ENCODE results near the gene PI16. TPM values are rescaled to one million over a fixed set of nuclear protein-coding genes. Genes with fewer than 3 reads are reported as not detected.
A peak's percentile ranks its signal among the peaks of the same experiment; 100 is the strongest.

Gene PI16
- total RNA-seq, 1 donor from 2014 or later = 20.5 TPM

- Mint-ChIP-seq H3K4me1 (ENCODE audit: unreplicated experiment) (peaks cover 14% of the 10 kb centered on the region), H3K4me3 (ENCODE audit: unreplicated experiment) (no peak overlapping the region), H3K27ac (ENCODE audit: unreplicated experiment) (no peak overlapping the region), H3K27me3 (ENCODE audit: unreplicated experiment) (peaks cover 5% of the 10 kb centered on the region), H3K36me3 (ENCODE audit: low read depth, unreplicated experiment) (peaks cover 40% of the 10 kb centered on the region), H3K9me3 (ENCODE audit: unreplicated experiment) (no peaks in the 10 kb centered on the region)
- no peak for DNase-seq (ENCODE audit: low spot score)
- TF ChIP-seq CTCF (IDR thresholded peaks at IDR 0.05; ENCODE audit: unreplicated experiment) = no peak
Measured at GRCh38 chr6:36980876-36981619, 26.5 kb downstream of the PI16 start.

GRCh38 chr6:36983538-36983937, 29.0 kb downstream of the PI16 start:
- Mint-ChIP-seq H3K36me3 (ENCODE audit: low read depth, unreplicated experiment) (peaks cover 29% of the 10 kb centered on the region), H3K9me3 (ENCODE audit: unreplicated experiment) (no peaks in the 10 kb centered on the region), H3K4me3 (ENCODE audit: unreplicated experiment) (no peak overlapping the region), H3K27ac (ENCODE audit: unreplicated experiment) (no peak overlapping the region), H3K27me3 (ENCODE audit: unreplicated experiment) (peaks cover 14% of the 10 kb centered on the region), H3K4me1 (ENCODE audit: unreplicated experiment) (peaks cover 33% of the 10 kb centered on the region)
- TF ChIP-seq CTCF (IDR thresholded peaks at IDR 0.05; ENCODE audit: unreplicated experiment) = no peak
- DNase-seq (ENCODE audit: low spot score) = no peak

DNA sequence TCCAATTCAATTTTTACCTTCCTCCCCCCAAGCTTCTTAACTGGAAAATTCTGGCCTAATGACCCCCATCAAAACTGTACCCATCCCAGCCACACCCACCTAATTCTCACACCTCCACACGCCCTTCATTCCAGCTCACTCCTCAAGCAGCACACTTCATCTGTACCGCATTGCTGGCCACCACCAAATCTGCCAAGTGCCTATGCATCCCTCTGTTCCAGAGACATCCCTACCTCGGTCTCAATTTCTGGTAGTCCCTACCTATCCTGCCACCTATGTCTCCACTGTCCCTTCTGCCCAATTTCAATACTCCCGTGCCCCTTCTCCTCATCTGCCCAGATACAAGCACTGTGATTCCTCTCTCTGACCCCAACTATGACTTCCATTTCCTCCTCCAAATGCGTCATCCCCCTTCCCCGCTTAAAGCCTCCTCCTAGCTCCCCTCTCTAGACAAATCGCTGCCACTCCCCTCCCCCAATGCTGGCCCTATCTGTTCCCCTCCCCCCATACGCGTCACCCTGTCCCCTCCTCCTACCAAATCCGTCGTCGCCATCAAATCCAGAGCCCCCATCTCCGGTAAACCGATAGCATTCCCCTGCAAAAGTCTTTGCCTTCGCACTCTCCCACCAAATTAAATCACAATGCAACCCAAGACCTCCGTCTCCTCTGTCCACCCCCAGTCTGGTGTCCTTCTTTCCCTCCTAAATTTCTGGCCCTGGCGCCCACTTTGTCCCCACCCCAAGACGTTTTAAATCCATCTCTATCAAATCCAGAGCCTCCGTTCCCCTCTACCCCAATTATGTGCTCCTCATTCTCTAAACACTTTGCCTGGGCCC, 30.3 kb downstream of the PI16 start:
- Mint-ChIP-seq H3K27me3 (ENCODE audit: unreplicated experiment) (peaks cover 14% of the 10 kb centered on the region), H3K27ac (ENCODE audit: unreplicated experiment) (no peak overlapping the region), H3K9me3 (ENCODE audit: unreplicated experiment) (no peaks in the 10 kb centered on the region), H3K36me3 (ENCODE audit: low read depth, unreplicated experiment) (peaks cover 20% of the 10 kb centered on the region), H3K4me3 (ENCODE audit: unreplicated experiment) (no peak overlapping the region), H3K4me1 (ENCODE audit: unreplicated experiment) (peaks cover 36% of the 10 kb centered on the region)
- TF ChIP-seq CTCF (IDR thresholded peaks at IDR 0.05; ENCODE audit: unreplicated experiment) = no peak
- DNase-seq (ENCODE audit: low spot score) = peak; percentile 45

- Mint-ChIP-seq H3K9me3 (ENCODE audit: unreplicated experiment) (no peaks in the 10 kb centered on the region), H3K4me1 (ENCODE audit: unreplicated experiment) (peaks cover 34% of the 10 kb centered on the region), H3K27ac (ENCODE audit: unreplicated experiment) (no peak overlapping the region), H3K27me3 (ENCODE audit: unreplicated experiment) (peaks cover 14% of the 10 kb centered on the region), H3K4me3 (ENCODE audit: unreplicated experiment) (no peak overlapping the region), H3K36me3 (ENCODE audit: low read depth, unreplicated experiment) (peaks cover 16% of the 10 kb centered on the region)
- DNase-seq (ENCODE audit: low spot score) = no peak
- no peak for TF ChIP-seq CTCF (IDR thresholded peaks at IDR 0.05; ENCODE audit: unreplicated experiment)
Measured at GRCh38 chr6:36985417-36985807, 30.9 kb downstream of the PI16 start.

Data from endothelial cell (in vitro differentiated cells).